ENCODE data around the gene RNF207.
A peak's percentile ranks its signal among the peaks of the same experiment; 100 is the strongest.

Gene RNF207

GRCh38 chr1:6251681-6252373, 45.9 kb downstream of the RNF207 start:
- Mint-ChIP-seq H3K4me3 (no peak overlapping the region), H3K27me3 (peaks cover 50 to 67% of the 10 kb centered on the region in 2 donors), H3K4me1 (peaks cover 9 to 10% of the 10 kb centered on the region in 2 donors), H3K27ac (no peak overlapping the region), H3K36me3 (no peaks in the 10 kb centered on the region), H3K9me3 (no peaks in the 10 kb centered on the region)
- DNase-seq (no peak), ATAC-seq (replicated peaks) (no peak)

DNA sequence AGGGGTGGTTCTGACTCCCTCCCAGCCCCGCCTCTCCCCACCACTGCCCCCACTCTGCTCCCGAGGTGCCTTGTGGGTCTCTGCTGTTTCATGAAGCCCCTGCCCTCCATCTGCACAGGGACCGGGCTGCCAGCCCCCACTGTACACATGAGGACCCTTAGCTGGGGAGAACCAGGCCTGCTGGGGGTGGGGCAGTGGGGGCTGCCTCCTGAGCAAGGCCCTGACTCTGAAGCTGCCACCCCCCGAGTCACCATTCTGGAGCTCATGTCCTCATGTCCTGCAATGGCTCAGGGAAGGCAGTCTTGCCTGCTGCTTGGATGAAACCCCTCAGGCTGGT, 46.4 kb downstream of the RNF207 start:
- Mint-ChIP-seq H3K9me3 (no peaks in the 10 kb centered on the region), H3K4me1 (peaks cover 5 to 7% of the 10 kb centered on the region in 2 donors), H3K27ac (no peak overlapping the region), H3K4me3 (no peak overlapping the region), H3K36me3 (no peaks in the 10 kb centered on the region), H3K27me3 (peaks cover 50 to 67% of the 10 kb centered on the region in 2 donors)
- DNase-seq (no peak), ATAC-seq (replicated peaks) (no peak)

DNA sequence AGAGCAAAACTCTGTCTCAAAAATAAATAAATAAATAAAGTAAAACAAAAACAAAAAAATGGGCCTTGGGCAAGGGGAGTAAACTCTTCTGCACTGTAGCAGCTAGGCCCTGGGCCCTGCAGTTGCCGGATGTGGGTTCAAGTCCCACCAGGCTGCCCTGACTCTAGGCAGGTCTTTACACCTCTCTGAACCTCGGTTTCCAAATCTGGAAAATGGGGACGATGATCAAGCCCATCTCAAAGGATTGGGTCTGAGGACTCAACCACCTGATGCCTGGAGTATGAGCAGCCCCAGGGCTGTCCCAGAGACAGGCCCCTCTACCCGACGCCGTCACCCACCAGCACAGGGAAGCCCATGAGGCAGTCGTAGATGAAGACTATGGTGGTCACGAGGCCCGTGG, 47.5 kb downstream of the RNF207 start:
- H3K27ac Mint-ChIP-seq, result no peak overlapping the region

GRCh38 chr1:6254691-6255090, 48.8 kb downstream of the RNF207 start:
- H3K36me3 Mint-ChIP-seq, result no peaks in the 10 kb centered on the region
- H3K4me3 Mint-ChIP-seq, result no peak overlapping the region

More for the DNA sequence above, 47.5 kb downstream of the RNF207 start:
- no peaks in the 10 kb centered on the region for H3K36me3 Mint-ChIP-seq
- peaks cover 51 to 69% of the 10 kb centered on the region in 2 donors for H3K27me3 Mint-ChIP-seq
- DNase-seq (no peak), ATAC-seq (replicated peaks) (no peak)
- H3K4me3 Mint-ChIP-seq, result no peak overlapping the region
- H3K9me3 Mint-ChIP-seq, result no peaks in the 10 kb centered on the region
- peaks cover 4 to 5% of the 10 kb centered on the region in 2 donors for H3K4me1 Mint-ChIP-seq

GRCh38 chr1:6256645-6257044, 50.7 kb downstream of the RNF207 start:
- Mint-ChIP-seq H3K27ac (no peak overlapping the region), H3K27me3 (peaks cover 43 to 63% of the 10 kb centered on the region in 2 donors), H3K36me3 (no peaks in the 10 kb centered on the region), H3K4me1 (peaks cover 3 to 13% of the 10 kb centered on the region in 2 donors), H3K4me3 (no peak overlapping the region), H3K9me3 (no peaks in the 10 kb centered on the region)
- DNase-seq (no peak), ATAC-seq (replicated peaks) (no peak)

More at GRCh38 chr1:6254691-6255090, 48.8 kb downstream of the RNF207 start:
- ATAC-seq (replicated peaks), result no peak
- Mint-ChIP-seq H3K4me1 (peaks cover 5% of the 10 kb centered on the region in 2 donors), H3K27ac (no peak overlapping the region), H3K9me3 (no peaks in the 10 kb centered on the region), H3K27me3 (peaks cover 57 to 75% of the 10 kb centered on the region in 2 donors)
- no peak for DNase-seq

GRCh38 chr1:6257541-6258069, 51.7 kb downstream of the RNF207 start:
- Mint-ChIP-seq H3K4me1 (peaks cover 5 to 16% of the 10 kb centered on the region in 2 donors), H3K4me3 (no peak overlapping the region), H3K27ac (no peak overlapping the region), H3K9me3 (no peaks in the 10 kb centered on the region), H3K27me3 (peaks cover 39 to 63% of the 10 kb centered on the region in 2 donors), H3K36me3 (no peaks in the 10 kb centered on the region)
- DNase-seq (no peak), ATAC-seq (replicated peaks) (no peak)

- no peaks in the 10 kb centered on the region for H3K9me3 Mint-ChIP-seq
- peaks cover 0 to under 1% of the 10 kb centered on the region in 2 donors for H3K36me3 Mint-ChIP-seq
- H3K4me1 Mint-ChIP-seq, result peaks cover 5 to 16% of the 10 kb centered on the region in 2 donors
- no peak for DNase-seq
- peaks cover 44 to 62% of the 10 kb centered on the region in 2 donors for H3K27me3 Mint-ChIP-seq
- no peak overlapping the region for H3K4me3 Mint-ChIP-seq
- ATAC-seq (replicated peaks), result no peak
- H3K27ac Mint-ChIP-seq, result no peak overlapping the region
Measured at GRCh38 chr1:6258675-6259074, 52.8 kb downstream of the RNF207 start.

- DNase-seq (peak; percentile 36), ATAC-seq (replicated peaks) (peak; percentile 63 to 66)
- peaks cover 5 to 16% of the 10 kb centered on the region in 2 donors for H3K4me1 Mint-ChIP-seq
- H3K4me3 Mint-ChIP-seq, result peak overlapping the region; percentile 55 to 63
- peaks cover 47 to 56% of the 10 kb centered on the region in 2 donors for H3K27me3 Mint-ChIP-seq
- H3K36me3 Mint-ChIP-seq, result peaks cover 0 to 2% of the 10 kb centered on the region in 2 donors
- no peaks in the 10 kb centered on the region for H3K9me3 Mint-ChIP-seq
- H3K27ac Mint-ChIP-seq, result peak overlapping the region; percentile 9
Measured at GRCh38 chr1:6259491-6260362, 53.8 kb downstream of the RNF207 start.

- Mint-ChIP-seq H3K4me3 (peak overlapping the region in 1 of 2 donors; percentile 63), H3K36me3 (peaks cover 0 to 2% of the 10 kb centered on the region in 2 donors), H3K9me3 (no peaks in the 10 kb centered on the region), H3K27ac (no peak overlapping the region), H3K4me1 (peaks cover 5 to 16% of the 10 kb centered on the region in 2 donors), H3K27me3 (peaks cover 47 to 56% of the 10 kb centered on the region in 2 donors)
- ATAC-seq (replicated peaks), result peak; percentile 32 to 36
- DNase-seq, result no peak
Measured at GRCh38 chr1:6260433-6260934, 54.6 kb downstream of the RNF207 start.

- Mint-ChIP-seq H3K4me3 (peak within 1 kb of the TSS; percentile 63 to 69), H3K4me1 (peaks cover 5 to 16% of the 10 kb centered on the region in 2 donors), H3K27ac (no peak within 1 kb of the TSS), H3K9me3 (no peaks in the 10 kb centered on the region), H3K27me3 (peaks cover 47 to 56% of the 10 kb centered on the region in 2 donors), H3K36me3 (peaks cover 0 to 2% of the 10 kb centered on the region in 2 donors)
- ATAC-seq (replicated peaks), result peak; percentile 68 to 71
- no peak for DNase-seq
Measured at GRCh38 chr1:6260961-6261614, 55.2 kb downstream of the RNF207 start, which contains the start of gene GPR153. Gene GPR153 (minus strand): TSS chr1:6261098. CDS start chr1:6254905, 6,193 bp downstream.

- no peak for ATAC-seq (replicated peaks)
- Mint-ChIP-seq H3K27ac (no peak overlapping the region), H3K4me1 (peaks cover 5 to 16% of the 10 kb centered on the region in 2 donors), H3K9me3 (no peaks in the 10 kb centered on the region), H3K36me3 (peaks cover 0 to 2% of the 10 kb centered on the region in 2 donors), H3K27me3 (peaks cover 47 to 55% of the 10 kb centered on the region in 2 donors), H3K4me3 (peak overlapping the region; percentile 61 to 69)
- DNase-seq, result no peak
Measured at GRCh38 chr1:6261615-6261995, 55.7 kb downstream of the RNF207 start.

- Mint-ChIP-seq H3K27ac (no peak overlapping the region), H3K27me3 (peaks cover 35 to 44% of the 10 kb centered on the region in 2 donors), H3K4me3 (no peak overlapping the region), H3K36me3 (peaks cover 0 to 2% of the 10 kb centered on the region in 2 donors), H3K9me3 (no peaks in the 10 kb centered on the region), H3K4me1 (peaks cover 5 to 16% of the 10 kb centered on the region in 2 donors)
- DNase-seq (no peak), ATAC-seq (replicated peaks) (no peak)
Measured at GRCh38 chr1:6262555-6263420, 56.9 kb downstream of the RNF207 start.

DNA sequence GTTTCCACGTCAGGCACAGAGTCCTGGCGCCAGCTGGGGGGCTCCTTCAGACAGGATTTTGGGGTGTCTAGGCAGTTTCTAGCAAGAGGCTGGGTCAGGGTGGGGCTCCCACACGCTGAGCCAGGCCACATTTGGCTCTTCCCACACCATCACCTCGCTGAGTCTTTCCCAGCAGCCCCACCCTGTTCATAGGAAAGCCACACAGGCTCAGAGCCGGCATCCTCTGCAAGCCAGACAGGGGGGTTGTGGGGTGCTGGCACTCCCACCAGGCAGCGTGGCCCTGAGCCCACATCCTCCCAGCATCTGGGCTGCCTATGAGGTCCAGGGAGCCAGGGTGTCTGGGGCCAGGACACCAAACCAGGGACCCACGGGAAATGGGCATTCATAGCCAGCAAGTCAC, 57.8 kb downstream of the RNF207 start:
- no peak overlapping the region for H3K4me3 Mint-ChIP-seq

More for the DNA sequence above, 57.8 kb downstream of the RNF207 start:
- Mint-ChIP-seq H3K9me3 (no peaks in the 10 kb centered on the region), H3K27me3 (peaks cover 27 to 34% of the 10 kb centered on the region in 2 donors), H3K27ac (no peak overlapping the region), H3K4me1 (peaks cover 5 to 16% of the 10 kb centered on the region in 2 donors), H3K36me3 (peaks cover 0 to 2% of the 10 kb centered on the region in 2 donors)
- DNase-seq (no peak), ATAC-seq (replicated peaks) (no peak)

All from stimulated activated naive B cell treated with anti-CD40 and anti-IgM and Interleukin-4, amounts not matched to agents 10 μg/mL and 1 μg/mL and 100 μg/mL, for 72 hours (primary cell).